Inflammatory macrophage (primary cell): Measurements from ENCODE around the gene CCL15.

Source experiments
- DNase-seq, 2 donors: peaks; one replicate each; pipeline ENCODE4 v3.0.0-alpha.2; 2020 to 2022

The CCL15 gene

GRCh38 chr17:35991075-35991474, 10.3 kb downstream of the CCL15 start:
- DNase-seq, result no peak

GRCh38 chr17:35988164-35988563, 13.2 kb downstream of the CCL15 start:
- DNase-seq, result no peak

DNA sequence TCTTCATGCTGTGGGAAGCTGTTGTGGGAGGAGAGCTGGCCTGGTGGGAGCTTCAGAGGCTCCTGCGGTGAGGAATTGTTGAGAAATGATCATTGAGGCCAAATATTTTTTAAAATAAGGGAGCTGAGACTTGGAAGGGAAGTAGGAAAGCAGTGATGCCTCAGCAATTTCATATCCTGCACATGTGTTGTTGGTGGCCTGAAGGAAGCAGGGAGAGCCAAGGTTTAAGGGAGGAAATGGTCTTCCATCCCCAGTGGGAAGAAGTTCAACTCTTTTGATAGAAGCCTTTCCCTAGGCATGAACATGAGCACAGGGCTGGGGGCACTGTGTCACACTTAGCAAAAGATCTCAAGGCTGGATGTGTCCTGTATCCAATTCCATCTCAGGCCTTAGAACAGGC, 14.7 kb downstream of the CCL15 start, which contains the start of gene CCL14:
TSS of gene CCL14 (minus strand) at position 87 of the 400 bp plus-strand sequence. CDS start at position 7, 80 bp downstream.
- DNase-seq, result no peak

DNA sequence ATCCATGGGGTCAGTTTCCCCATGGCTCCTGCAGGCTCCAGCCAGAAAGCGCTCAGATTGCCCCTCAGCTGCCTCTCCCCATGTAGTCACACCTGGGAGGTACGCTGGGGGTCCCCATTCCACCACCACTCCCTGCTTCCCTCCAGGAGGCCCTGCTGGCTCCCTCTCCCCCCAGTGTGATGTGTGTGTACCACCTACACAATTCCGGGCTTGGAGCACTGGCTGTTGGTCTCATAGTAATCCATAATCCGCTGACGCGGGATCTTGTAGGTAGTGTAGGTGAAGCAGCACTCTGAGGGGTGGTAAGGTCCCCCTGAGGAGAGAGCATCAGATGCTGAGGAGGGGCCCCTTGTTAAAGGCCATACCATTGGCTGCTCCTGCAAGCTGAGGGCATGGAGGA, 17.2 kb downstream of the CCL15 start:
- DNase-seq, result no peak

GRCh38 chr17:35982409-35983191, 18.8 kb downstream of the CCL15 start:
- DNase-seq, result no peak

DNA sequence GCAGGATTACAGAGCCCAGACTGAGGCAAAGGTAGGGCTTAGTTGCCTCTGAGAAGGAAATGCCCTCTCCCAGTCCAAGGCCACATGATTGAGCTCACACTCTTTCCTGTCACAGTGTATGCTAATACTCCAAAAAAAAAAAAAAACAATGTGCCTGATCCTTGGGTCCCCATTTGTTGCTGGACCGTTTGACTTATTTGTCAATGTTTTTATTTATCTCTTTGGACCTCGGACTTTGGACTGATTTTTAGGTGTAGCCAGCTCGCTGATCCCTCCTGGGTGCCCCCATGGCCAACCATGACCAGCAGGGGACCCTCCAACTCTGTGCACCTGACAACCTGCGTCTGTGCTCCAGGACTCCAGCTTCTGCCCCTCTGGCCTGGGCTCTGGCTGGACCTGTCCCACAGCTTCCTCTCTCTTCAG, 19.4 kb downstream of the CCL15 start:
- DNase-seq, result no peak

DNA sequence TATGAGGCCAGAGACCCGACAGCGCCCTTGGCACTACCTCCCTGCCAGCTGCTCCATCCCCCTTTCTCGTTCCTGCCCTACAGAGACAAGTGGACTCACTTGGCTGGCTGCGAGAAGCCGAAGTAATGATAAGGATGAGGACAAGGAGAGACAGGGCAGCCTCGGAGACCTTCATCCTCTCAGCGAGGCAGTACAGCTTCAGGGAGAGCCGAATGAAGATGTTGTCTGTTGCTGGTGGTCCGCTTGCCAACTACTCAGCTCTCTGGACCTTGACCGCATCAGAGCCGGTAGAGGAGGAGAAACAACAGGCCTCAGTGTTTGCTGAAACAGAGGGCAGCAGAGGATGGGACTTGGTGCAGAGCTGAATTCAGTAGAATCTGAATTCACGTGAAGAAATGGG, 20.1 kb downstream of the CCL15 start, which contains the start of gene CCL16:
TSS of gene CCL16 (minus strand) at position 252 of the 400 bp plus-strand sequence. CDS start at position 175, 77 bp downstream.
- DNase-seq, result no peak

DNA sequence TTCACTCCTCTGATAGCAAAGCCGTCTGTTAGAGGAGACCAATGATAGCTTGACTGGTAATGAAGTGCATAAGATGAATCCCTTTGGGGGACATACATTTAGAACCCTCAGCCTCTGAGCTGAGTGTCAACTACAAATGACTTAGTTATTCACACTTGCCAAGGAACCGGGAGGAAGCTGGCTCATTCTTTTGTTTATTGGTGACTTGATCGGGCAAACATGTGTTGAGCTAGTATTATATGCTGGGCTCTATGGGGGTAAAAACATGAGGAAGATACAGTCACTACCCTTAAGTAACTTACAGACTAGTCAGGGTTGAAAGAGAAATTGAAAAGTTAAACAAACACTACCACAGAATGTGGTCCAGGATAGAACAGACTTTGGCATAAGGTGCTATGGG, 23.0 kb downstream of the CCL15 start:
- no peak for DNase-seq

DNA sequence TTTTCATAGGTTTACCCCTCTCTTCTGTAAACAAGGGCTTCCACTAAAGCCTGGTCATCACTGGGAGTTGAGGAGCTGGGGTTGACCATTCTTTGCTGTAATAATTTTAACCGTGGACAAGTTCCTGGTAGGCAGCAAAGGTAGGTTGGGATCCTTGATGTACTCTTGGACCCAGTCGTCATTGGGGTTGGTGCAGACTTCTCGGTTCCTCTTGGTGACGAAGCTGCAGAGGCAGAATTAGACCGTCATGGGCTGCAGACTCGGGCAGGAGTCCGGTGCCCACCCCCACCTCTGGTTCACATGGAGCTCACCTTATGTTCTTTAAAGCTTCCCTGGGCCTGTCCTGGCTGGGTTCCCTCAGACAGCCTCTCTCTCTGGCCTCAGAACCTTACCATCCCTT, 23.8 kb downstream of the CCL15 start:
- no peak for DNase-seq

DNA sequence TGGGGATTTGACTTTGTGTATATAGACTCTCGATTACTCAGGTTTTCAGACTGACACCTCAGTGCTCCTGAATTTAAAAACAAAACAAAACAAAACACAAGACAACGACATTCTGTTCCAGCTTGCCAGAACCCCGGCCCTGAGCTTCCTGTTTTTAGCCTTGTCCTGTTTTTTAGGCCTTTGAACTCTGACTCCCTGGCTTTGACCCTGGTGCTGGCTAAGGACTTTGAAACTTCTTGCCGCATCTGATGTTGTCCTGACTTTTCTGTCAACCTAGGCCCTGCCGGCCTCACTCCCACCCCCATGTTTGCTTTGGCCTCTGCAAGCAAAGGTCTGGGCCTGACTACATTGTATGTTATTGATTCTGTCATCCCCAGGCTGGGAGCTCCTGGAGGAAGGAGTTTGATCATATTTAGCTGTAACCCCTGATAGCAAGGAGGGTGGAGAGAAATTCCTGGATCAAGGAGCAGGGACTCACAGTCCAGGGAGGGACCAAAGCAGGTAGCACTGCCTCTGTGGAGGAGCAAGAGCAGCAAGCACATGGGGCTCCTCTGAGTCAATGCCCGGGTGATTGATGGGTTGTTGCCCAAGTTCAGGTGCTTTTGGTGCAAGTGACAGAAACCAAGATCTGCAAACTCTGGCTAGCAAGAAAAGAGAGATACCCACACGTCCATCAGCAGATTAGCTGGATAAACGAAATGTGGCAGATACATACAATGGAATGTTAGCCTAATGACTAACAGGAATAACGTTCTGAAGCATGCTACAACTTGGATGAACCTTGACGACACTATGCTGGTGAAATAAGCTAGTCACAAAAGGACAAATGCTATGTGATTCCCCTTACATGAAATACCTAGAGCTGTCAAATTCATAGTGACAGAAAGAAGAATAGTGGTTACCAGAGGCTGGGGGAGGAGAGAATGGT, 27.8 kb downstream of the CCL15 start:
- peak in 1 of 2 donors; percentile 12 for DNase-seq

GRCh38 chr17:35972945-35973332, 28.4 kb downstream of the CCL15 start:
- DNase-seq, result no peak

DNA sequence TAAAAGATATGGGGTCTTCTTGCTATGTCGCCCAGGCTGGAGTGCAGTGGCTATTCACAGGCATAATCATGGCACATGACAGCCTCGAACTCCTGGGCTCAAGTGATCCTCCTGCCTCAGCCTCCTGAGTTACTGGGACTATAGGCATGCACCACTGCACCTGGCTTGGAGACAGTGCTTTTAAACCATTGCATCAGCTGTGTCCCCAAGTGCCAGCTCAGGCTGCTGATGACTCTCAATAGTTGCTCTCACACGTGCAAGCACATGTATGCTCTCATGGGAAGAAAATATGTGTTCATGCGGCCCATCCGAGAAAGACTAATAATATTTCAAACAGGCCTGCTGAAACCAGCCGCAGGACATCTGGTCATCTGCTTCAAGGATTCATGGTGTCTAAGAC, 28.8 kb downstream of the CCL15 start:
- no peak for DNase-seq

- DNase-seq, result no peak
Measured at GRCh38 chr17:35972066-35972465, 29.3 kb downstream of the CCL15 start.

GRCh38 chr17:35969558-35970380, 31.6 kb downstream of the CCL15 start:
- DNase-seq, result peak; percentile 85 to 86

DNA sequence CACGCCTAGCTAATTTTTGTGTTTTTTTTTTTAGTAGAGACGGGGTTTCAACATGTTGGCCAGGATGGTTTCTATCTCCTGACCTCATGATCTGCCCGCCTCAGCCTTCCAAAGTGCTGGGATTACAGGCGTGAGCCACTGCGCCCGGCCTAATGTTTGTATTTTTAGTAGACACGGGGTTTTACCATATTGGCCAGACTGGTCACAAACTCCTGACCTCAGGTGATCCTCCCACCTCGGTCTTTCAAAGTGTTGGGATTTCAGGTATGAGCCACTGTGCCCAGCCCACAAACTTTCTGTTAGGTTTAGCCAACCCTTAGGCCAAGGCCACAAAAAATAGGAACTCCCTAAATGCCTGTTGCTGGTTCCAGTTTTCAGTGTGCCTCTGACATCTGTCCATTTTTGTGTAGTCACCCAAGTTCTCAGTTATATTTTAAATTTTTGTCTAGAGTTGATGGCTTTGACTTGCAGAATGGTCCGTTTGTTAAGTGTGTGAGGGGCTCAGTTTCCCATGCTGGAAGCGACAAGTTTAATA, 32.8 kb downstream of the CCL15 start:
- no peak for DNase-seq

DNA sequence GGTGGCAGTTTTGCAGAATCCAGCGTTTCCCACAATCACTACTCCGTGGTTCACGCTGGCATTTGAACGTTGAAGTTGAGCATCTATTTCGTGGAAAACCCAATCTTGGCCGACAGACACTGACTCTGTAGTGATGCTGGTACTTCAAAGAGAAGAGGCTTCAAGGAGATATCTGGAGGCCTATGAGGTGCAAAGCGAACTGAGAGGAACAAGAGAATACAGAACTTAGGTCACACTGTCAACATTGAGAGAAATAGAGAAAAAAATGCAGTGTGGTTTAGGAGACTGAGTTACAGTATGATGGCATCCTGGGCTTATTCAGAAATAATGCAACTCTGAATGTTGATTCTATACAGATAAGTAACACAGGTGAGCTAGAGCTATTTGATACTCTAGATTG, 36.1 kb downstream of the CCL15 start:
- no peak for DNase-seq

GRCh38 chr17:35963663-35964062, 37.7 kb downstream of the CCL15 start:
- no peak for DNase-seq

DNA sequence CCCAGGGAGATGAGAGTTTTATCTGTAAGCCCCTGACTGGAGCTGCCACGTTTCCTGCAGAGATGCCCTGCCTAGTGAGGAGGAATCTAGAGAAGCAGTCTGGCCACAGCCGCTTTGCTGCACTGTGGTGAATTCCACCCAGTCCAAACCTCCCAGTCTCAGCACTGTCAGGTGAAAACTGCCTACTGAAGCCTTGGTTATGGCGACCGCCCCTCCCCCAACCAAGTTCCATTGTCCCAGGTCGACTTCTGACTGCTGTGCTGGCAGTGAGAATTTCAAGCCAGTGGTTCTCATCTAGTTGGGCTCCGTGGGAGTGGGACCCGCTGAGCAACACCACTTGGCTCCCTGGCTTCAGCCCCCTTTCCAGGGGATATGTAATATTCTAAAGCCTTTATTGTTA, 47.6 kb downstream of the CCL15 start:
- DNase-seq, result no peak

- DNase-seq, result no peak
Measured at GRCh38 chr17:35949401-35949800, 52.0 kb downstream of the CCL15 start.

GRCh38 chr17:35948092-35948491, 53.3 kb downstream of the CCL15 start:
- no peak for DNase-seq
